IMR-90 (cell line): Measurements from ENCODE around the gene SPNS2. TPM values are rescaled to one million over a fixed set of nuclear protein-coding genes. Genes with fewer than 3 reads are reported as not detected.

Source experiments
- ATAC-seq: fragments of 200-7000 bp; cut with Tn5 transposase; 2 replicates; pipeline ENCODE4 v1.9.1; 2020; ENCODE audit warnings: low read depth, mild to moderate bottlenecking, moderate library complexity
- BruUV-seq: library from RNA; stranded (reverse); fragments of 400-500 nt; replicated peaks from 2 replicates; lab custom pipeline; 2021; lab: Mats Ljungman, UMichigan
- CTCF ChIA-PET: fragments of 300-600 bp; formaldehyde crosslinking; extraction: SDS; loops from one replicate; lab custom pipeline; 2021; ENCODE audit warnings: antibody characterized with exemption; lab: Yijun Ruan, JAX
- POLR2A ChIA-PET: fragments of 300-600 bp; sonication (Branson Sonifier 250); formaldehyde crosslinking; loops from one replicate; lab custom pipeline; 2022; ENCODE audit warnings: antibody characterized with exemption; ENCODE audit not compliant: unreplicated experiment; lab: Charles Lee
- DNase-seq: peaks from one replicate; pipeline ENCODE4 v3.0.0; 2013
- H2AFZ ChIP-seq: replicated peaks from 2 replicates; pipeline ENCODE3; 2013; ENCODE audit warnings: low read length, mild to moderate bottlenecking; ENCODE audit not compliant: poor library complexity
- H2AK5ac ChIP-seq: 2 replicates; pipeline ENCODE4 v1.6.1; 2013; ENCODE audit warnings: low read depth, low read length, inconsistent platforms
- H2AK9ac ChIP-seq: replicated peaks from 2 replicates; pipeline ENCODE3; 2013; ENCODE audit warnings: mild to moderate bottlenecking, low read depth, low read length, moderate library complexity; ENCODE audit not compliant: poor library complexity
- H2BK120ac ChIP-seq: 2 replicates; pipeline ENCODE4 v1.6.1; 2013; ENCODE audit warnings: low read depth, low read length, inconsistent platforms
- H2BK15ac ChIP-seq: 3 replicates; pipeline ENCODE4 v1.6.1; 2013; ENCODE audit warnings: low read depth, low read length, inconsistent platforms
- H2BK20ac ChIP-seq: 2 replicates; pipeline ENCODE4 v1.6.1; 2013; ENCODE audit warnings: low read depth, mild to moderate bottlenecking, inconsistent platforms, low read length, moderate library complexity
- H2BK5ac ChIP-seq: 2 replicates; pipeline ENCODE4 v1.6.1; 2013; ENCODE audit warnings: mild to moderate bottlenecking, low read depth, low read length, inconsistent platforms; ENCODE audit not compliant: poor library complexity, severe bottlenecking
- H3K14ac ChIP-seq: replicated peaks from 2 replicates; pipeline ENCODE4 v1.6.1; 2013; ENCODE audit warnings: low read depth, low read length, inconsistent platforms
- H3K18ac ChIP-seq: 2 replicates; pipeline ENCODE4 v1.6.1; 2013; ENCODE audit warnings: low read depth, low read length, control low read depth
- H3K23ac ChIP-seq: 2 replicates; pipeline ENCODE4 v1.6.1; 2013; ENCODE audit warnings: low read depth, low read length, inconsistent platforms
- H3K27ac ChIP-seq: 2 replicates; pipeline ENCODE4 v1.5.1; 2013; ENCODE audit warnings: mild to moderate bottlenecking, control low read depth, low read length; ENCODE audit not compliant: insufficient read depth
- H3K27me3 ChIP-seq: 2 replicates; pipeline ENCODE4 v1.6.1; 2013; ENCODE audit warnings: low read length; ENCODE audit not compliant: control insufficient read depth, insufficient read depth
- H3K36me3 ChIP-seq: 2 replicates; pipeline ENCODE4 v1.6.1; 2013; ENCODE audit warnings: low read length, mixed read lengths; ENCODE audit not compliant: control insufficient read depth, insufficient read depth
- H3K4ac ChIP-seq: 2 replicates; pipeline ENCODE4 v1.6.1; 2013; ENCODE audit warnings: low read depth, low read length, inconsistent platforms
- H3K4me1 ChIP-seq: 2 replicates; pipeline ENCODE4 v1.6.1; 2013; ENCODE audit warnings: low read length, mixed read lengths; ENCODE audit not compliant: control insufficient read depth, insufficient read depth
- H3K4me2 ChIP-seq: 2 replicates; pipeline ENCODE4 v1.6.1; 2013; ENCODE audit warnings: low read depth, mild to moderate bottlenecking, control low read depth, low read length, moderate library complexity
- H3K4me3 ChIP-seq: 2 replicates; pipeline ENCODE4 v1.5.1; 2013; ENCODE audit warnings: low read depth, mild to moderate bottlenecking, control low read depth, low read length, moderate library complexity; ENCODE audit not compliant: insufficient read depth
- H3K56ac ChIP-seq: 2 replicates; pipeline ENCODE4 v1.6.1; 2013; ENCODE audit warnings: low read length, inconsistent platforms; ENCODE audit not compliant: insufficient read depth; ENCODE audit errors: extremely low read depth
- H3K79me1 ChIP-seq, 2 experiments: 2 replicates each; pipeline ENCODE4 v1.6.1; 2013; ENCODE audit warnings: low read length in 2 of 2, inconsistent platforms in 1 of 2, low read depth in 1 of 2
- H3K9ac ChIP-seq: 2 replicates; pipeline ENCODE4 v1.6.1; 2013; ENCODE audit warnings: low read depth, low read length, control low read depth
- H3K9me1 ChIP-seq: 2 replicates; pipeline ENCODE4 v1.6.1; 2013; ENCODE audit warnings: low read length, inconsistent platforms; ENCODE audit not compliant: insufficient read depth
- H3K9me3 ChIP-seq: 2 replicates; pipeline ENCODE4 v1.6.1; 2013; ENCODE audit warnings: low read length; ENCODE audit not compliant: control insufficient read depth, insufficient read depth
- H4K20me1 ChIP-seq: 2 replicates; pipeline ENCODE4 v1.6.1; 2013; ENCODE audit warnings: low read length, inconsistent platforms; ENCODE audit not compliant: insufficient read depth
- H4K5ac ChIP-seq: 2 replicates; pipeline ENCODE4 v1.6.1; 2013; ENCODE audit warnings: mild to moderate bottlenecking, low read depth, low read length, control low read depth
- H4K8ac ChIP-seq, 2 experiments: 2 replicates each; pipeline ENCODE4 v1.6.1; 2013; ENCODE audit warnings: low read depth in 2 of 2, low read length in 2 of 2, control low read depth in 1 of 2, inconsistent platforms in 1 of 2
- H4K91ac ChIP-seq: 2 replicates; pipeline ENCODE4 v1.6.1; 2013; ENCODE audit warnings: low read depth, low read length, inconsistent platforms; ENCODE audit not compliant: insufficient read depth
- BHLHE40 ChIP-seq: fragments of 150-350 bp; IDR thresholded peaks from 2 replicates; pipeline ENCODE4 v1.6.1; 2016; ENCODE audit warnings: mild to moderate bottlenecking, low read depth, low read length
- CEBPB ChIP-seq: IDR thresholded peaks from 2 replicates; pipeline ENCODE4 v1.6.1; 2012; ENCODE audit warnings: low read depth, low read length, improper control_type of control experiment
- CHD1 ChIP-seq: IDR thresholded peaks from 2 replicates; pipeline ENCODE4 v1.6.1; 2012; ENCODE audit warnings: low read depth, low read length, improper control_type of control experiment
- CTCF ChIP-seq: conservative IDR thresholded peaks from 2 replicates; pipeline ENCODE4 v1.5.1; 2012; ENCODE audit warnings: mild to moderate bottlenecking, low read depth, low read length, improper control_type of control experiment
- ELK1 ChIP-seq: fragments of 150-350 bp; IDR thresholded peaks from 2 replicates; pipeline ENCODE4 v1.6.1; 2016; ENCODE audit warnings: low read depth, mild to moderate bottlenecking, low read length, moderate library complexity, borderline replicate concordance
- MAFK ChIP-seq: IDR thresholded peaks from 2 replicates; pipeline ENCODE4 v1.6.1; 2012; ENCODE audit warnings: low read depth, low read length, improper control_type of control experiment
- MAZ ChIP-seq: IDR thresholded peaks from 2 replicates; pipeline ENCODE4 v1.6.1; 2012; ENCODE audit warnings: low read depth, mild to moderate bottlenecking, low read length, improper control_type of control experiment, moderate library complexity, borderline replicate concordance
- MXI1 ChIP-seq: IDR thresholded peaks from 2 replicates; pipeline ENCODE4 v1.6.1; 2012; ENCODE audit warnings: low read depth, mild to moderate bottlenecking, low read length, moderate library complexity, borderline replicate concordance
- NFE2L2 ChIP-seq: fragments of 150-350 bp; IDR thresholded peaks from 2 replicates; pipeline ENCODE4 v1.6.1; 2016; ENCODE audit warnings: low read depth, mild to moderate bottlenecking, low read length
- POLR2A ChIP-seq: IDR thresholded peaks from 2 replicates; pipeline ENCODE4 v1.6.1; 2012; ENCODE audit warnings: mild to moderate bottlenecking, low read depth, low read length
- RAD21 ChIP-seq: IDR thresholded peaks from 2 replicates; pipeline ENCODE4 v1.6.1; 2012; ENCODE audit warnings: low read length, improper control_type of control experiment
- RCOR1 ChIP-seq: IDR thresholded peaks from 2 replicates; pipeline ENCODE4 v1.6.1; 2012; ENCODE audit warnings: mild to moderate bottlenecking, low read length, improper control_type of control experiment; ENCODE audit not compliant: insufficient replicate concordance
- RFX5 ChIP-seq: IDR thresholded peaks from 2 replicates; pipeline ENCODE4 v1.8.0; 2012; ENCODE audit warnings: low read depth, mild to moderate bottlenecking, low read length, moderate library complexity
- SMC3 ChIP-seq: fragments of 150-350 bp; IDR thresholded peaks from 2 replicates; pipeline ENCODE4 v1.6.1; 2016; ENCODE audit warnings: low read depth, mild to moderate bottlenecking, antibody characterized with exemption, low read length, moderate library complexity
- USF2 ChIP-seq: fragments of 150-350 bp; IDR thresholded peaks from 2 replicates; pipeline ENCODE4 v1.6.1; 2017; ENCODE audit warnings: mild to moderate bottlenecking, antibody characterized with exemption, low read length, low read depth
- WGBS, 2 experiments: methylation state at CpG; one replicate each; pipeline versions ENCODE4 v1.1.5 to v1.1.7; 2013; ENCODE audit warnings: missing lambda C conversion rate in 2 of 2; ENCODE audit not compliant: insufficient read length in 1 of 2; ENCODE audit errors: extremely low coverage in 2 of 2; 5-methylcytosine and 5-hydroxymethylcytosine counted together
- dilution Hi-C: fragments of 300-500 bp; cut with HindIII; formaldehyde crosslinking; loops from one replicate; pipeline ENCODE4 v1.14.3; 2018; ENCODE audit warnings: low sequenced_read_pairs; ENCODE audit not compliant: unreplicated experiment
- in situ Hi-C: fragments of 300-500 bp; cut with MboI; formaldehyde crosslinking; loops from 3 replicates; pipeline ENCODE4 v1.14.3; 2019; ENCODE audit warnings: low sequenced_read_pairs, inconsistent platforms, mixed read lengths
- intact Hi-C: fragments of 100-400 bp; cut with micrococcal nuclease; formaldehyde crosslinking; loops from 2 replicates; pipeline ENCODE4 v1.10.0; 2022
- polyA plus RNA-seq, 3 experiments: library from polyadenylated mRNA; depleted of rRNA; stranded (reverse); fragments of >200 nt; gene quantifications; 2 replicates each; pipeline ENCODE4 v1.2.3, GENCODE V29; 2012; ENCODE audit warnings: low replicate concordance in 1 of 3
- total RNA-seq: library from RNA; depleted of rRNA; stranded (reverse); fragments of >200 nt; gene quantifications from 2 replicates; pipeline ENCODE4 v1.2.3, GENCODE V29; 2012

SPNS2 gene
- total and polyA plus RNA-seq, 2 of the 4 experiments (the other 2 are of a cell fraction), result under 0.01 TPM; not detected in 1

- Histone ChIP-seq H4K20me1 (no peaks in the 10 kb centered on the region), H2BK5ac (no peak within 1 kb of the TSS), H3K4me1 (no peaks in the 10 kb centered on the region; the same call in 1 of the 2 replicates), H3K36me3 (no peaks in the 10 kb centered on the region), H2AFZ (peak within 1 kb of the TSS; percentile 43), H4K91ac (no peak within 1 kb of the TSS), H3K9me3 (no peaks in the 10 kb centered on the region), H3K27ac (no peak within 1 kb of the TSS), H3K4ac (no peak within 1 kb of the TSS), H2AK9ac (no peak within 1 kb of the TSS), H3K9ac (no peak within 1 kb of the TSS), H4K8ac (no peak within 1 kb of the TSS), H2BK15ac (no peak within 1 kb of the TSS), H3K4me2 (no peak within 1 kb of the TSS; the same call in 1 of the 2 replicates), H3K79me1 (no peaks in the 10 kb centered on the region), H3K4me3 (peak within 1 kb of the TSS; percentile 29; the same call in 1 of the 2 replicates), H4K5ac (no peak within 1 kb of the TSS), H2BK120ac (no peak within 1 kb of the TSS), H3K27me3 (peaks cover 77% of the 10 kb centered on the region), H3K56ac (no peak within 1 kb of the TSS), H3K23ac (no peak within 1 kb of the TSS), H3K18ac (no peak within 1 kb of the TSS), H2BK20ac (no peak within 1 kb of the TSS), H2AK5ac (no peak within 1 kb of the TSS), H3K14ac (no peak within 1 kb of the TSS), H3K9me1 (no peaks in the 10 kb centered on the region)
- no TSS peak for BruUV-seq
- dilution Hi-C loops (no loop called here), intact Hi-C loops (no loop called here), in situ Hi-C loops (no loop called here)
- ChIA-PET POLR2A (no interaction called here), CTCF (interaction anchor here (0.5 to 1.6 kb wide), 2 partner anchors 17 to 23 kb away, joined by 4 to 8 read pairs; no protein-coding TSS in a partner anchor)
- ATAC-seq (peak; percentile 73), DNase-seq (no peak)
- 3% methylated on average over 37 of the region's 100 CpGs; no CpG with 5 or more reads in 1 of the 2 experiments for WGBS, 2 experiments
- TF ChIP-seq NFE2L2 (no peak), CHD1 (no peak), BHLHE40 (no peak), CEBPB (no peak), CTCF (no peak), RCOR1 (no peak), ELK1 (no peak), POLR2A (no peak), USF2 (no peak), MAFK (no peak), RFX5 (no peak), MXI1 (no peak), MAZ (no peak), SMC3 (no peak), RAD21 (no peak)
Measured at GRCh38 chr17:4584101-4584916, 85.6 kb downstream of the SPNS2 start, which contains the start of gene SMTNL2. TSS of gene SMTNL2 (plus strand) at chr17:4584529. CDS start at chr17:4584606, 77 bp downstream.
